ENCODE data around the gene SMPD4.
A peak's percentile ranks its signal among the peaks of the same experiment; 100 is the strongest.
"Not testable (repeated sequence)": the region's sequence is repeated elsewhere in the genome, so short reads cannot be mapped to it uniquely, and the experiment has no call there.

The SMPD4 gene, protein sequence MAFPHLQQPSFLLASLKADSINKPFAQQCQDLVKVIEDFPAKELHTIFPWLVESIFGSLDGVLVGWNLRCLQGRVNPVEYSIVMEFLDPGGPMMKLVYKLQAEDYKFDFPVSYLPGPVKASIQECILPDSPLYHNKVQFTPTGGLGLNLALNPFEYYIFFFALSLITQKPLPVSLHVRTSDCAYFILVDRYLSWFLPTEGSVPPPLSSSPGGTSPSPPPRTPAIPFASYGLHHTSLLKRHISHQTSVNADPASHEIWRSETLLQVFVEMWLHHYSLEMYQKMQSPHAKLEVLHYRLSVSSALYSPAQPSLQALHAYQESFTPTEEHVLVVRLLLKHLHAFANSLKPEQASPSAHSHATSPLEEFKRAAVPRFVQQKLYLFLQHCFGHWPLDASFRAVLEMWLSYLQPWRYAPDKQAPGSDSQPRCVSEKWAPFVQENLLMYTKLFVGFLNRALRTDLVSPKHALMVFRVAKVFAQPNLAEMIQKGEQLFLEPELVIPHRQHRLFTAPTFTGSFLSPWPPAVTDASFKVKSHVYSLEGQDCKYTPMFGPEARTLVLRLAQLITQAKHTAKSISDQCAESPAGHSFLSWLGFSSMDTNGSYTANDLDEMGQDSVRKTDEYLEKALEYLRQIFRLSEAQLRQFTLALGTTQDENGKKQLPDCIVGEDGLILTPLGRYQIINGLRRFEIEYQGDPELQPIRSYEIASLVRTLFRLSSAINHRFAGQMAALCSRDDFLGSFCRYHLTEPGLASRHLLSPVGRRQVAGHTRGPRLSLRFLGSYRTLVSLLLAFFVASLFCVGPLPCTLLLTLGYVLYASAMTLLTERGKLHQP

DNA sequence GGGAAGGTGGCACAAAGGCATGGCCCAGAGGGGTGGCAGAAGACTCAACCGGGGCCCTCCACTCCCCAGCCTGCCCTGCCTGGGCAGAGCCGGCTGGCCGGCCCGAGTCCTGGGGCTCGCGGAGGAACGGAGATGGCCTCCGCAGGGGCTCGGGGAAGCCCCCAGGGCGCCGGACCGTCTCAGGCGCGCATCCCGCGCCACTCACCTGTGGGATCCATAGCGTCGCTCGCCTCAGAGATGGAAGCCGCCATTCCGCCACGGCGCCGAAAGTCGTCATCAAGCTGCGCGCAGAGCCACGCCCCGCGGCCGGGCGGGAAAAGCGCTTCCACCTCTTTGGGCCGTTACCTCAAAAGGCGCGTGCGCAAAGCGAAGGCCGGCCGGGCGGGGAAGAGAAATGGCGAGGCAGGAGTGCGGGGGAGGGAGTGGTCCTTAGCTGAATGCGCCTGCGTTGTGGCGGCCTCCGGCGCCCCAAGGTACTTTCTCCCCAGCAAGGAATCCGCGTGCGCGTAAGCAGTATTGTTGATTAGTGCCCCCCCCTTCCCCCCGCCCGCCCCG lies at the start of gene SMPD4:
Gene SMPD4 (minus strand): TSS at position 278 of the 555 bp plus-strand sequence. CDS start 5,010 bp downstream, outside the sequence.
- peak; percentile 96 for DNase-seq

DNA sequence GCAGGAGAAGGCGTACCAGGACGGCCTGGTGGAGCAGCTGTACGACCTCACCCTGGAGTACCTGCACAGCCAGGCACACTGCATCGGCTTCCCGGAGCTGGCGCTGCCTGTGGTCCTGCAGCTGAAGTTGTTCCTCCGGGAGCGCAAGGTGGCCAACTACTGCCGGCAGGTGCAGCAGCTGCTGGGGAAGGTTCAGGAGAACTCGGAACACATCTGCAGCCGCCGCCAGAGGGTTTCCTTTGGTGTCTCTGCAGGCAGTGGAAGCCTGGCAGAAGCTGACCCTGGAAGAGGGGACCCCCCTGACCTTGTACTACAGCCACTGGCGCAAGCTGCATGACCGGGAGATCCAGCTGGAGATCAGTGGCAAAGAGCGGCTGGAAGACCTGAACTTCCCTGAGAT lies 49.5 kb upstream of the SMPD4 start:
- DNase-seq, result not testable (repeated sequence)

DNA sequence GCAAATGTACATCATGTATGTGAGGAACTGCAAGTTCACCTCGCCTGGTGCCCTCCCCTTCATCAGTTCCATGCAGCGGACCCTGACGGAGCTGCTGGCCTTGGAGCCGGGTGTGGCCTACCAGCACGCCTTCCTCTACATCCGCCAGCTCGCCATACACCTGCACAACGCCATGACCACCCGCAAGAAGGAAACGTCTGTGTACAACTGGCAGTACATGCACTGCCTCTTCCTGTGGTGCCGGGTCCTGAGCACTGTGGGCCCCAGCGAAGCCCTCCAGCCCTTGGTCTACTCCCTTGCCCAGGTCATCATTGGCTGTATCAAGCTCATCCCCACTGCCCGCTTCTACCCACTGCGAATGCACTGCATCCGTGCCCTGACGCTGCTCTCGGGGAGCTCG lies 49.0 kb upstream of the SMPD4 start:
- not testable (repeated sequence) for DNase-seq

DNA sequence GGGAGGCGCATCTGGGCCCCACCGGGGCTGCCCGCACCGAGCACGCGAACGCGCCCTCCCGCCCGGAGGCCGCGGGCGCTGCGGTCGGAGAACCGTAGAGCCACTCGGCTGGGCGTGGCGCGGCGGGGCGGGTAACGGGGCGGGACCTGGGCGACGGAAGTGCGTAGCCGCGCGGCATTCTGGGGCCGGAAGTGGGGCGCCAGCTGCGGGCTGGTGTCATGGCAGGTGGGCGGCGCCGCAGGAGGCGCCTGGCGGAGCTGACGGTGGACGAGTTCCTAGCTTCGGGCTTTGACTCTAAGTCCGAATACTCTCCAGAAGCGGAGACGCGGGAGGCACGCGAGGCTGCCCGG lies 47.7 kb upstream of the SMPD4 start:
- peak; percentile 19 for DNase-seq

DNA sequence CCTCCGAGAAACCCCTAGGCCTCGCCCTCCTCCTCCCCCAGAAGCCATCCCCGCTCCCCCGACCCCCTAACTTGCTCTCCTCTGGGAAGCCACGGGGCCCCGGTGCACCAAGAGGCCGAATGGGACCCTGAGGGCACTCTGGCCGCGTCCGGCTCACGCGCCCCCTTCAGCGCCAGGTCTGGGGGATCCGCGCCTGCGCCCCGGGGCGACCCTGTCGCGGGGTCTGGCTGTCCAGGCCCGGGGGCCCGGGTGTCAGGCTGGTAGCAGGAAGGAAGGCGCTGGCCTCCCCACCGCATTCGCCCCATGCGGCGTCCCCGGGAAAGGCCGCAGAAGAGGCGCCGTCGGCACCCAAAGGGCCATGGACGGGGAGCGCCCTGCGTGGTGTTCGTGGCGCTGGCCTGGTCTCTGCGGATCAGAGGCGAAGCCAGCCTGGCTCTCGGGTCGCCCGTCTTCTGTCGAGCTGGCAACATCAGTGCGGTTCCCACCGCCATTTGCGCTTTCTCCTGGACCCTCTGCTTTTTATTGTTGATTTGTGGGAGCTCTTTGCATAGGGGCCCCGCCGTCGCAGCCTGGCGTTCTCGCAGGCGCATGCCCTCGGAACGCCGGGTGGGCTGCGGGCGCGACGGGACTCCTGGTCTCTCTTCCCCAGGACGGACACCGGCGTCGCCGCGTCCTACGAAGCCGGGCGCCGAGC lies 47.2 kb upstream of the SMPD4 start:
- not testable (repeated sequence) for DNase-seq

DNA sequence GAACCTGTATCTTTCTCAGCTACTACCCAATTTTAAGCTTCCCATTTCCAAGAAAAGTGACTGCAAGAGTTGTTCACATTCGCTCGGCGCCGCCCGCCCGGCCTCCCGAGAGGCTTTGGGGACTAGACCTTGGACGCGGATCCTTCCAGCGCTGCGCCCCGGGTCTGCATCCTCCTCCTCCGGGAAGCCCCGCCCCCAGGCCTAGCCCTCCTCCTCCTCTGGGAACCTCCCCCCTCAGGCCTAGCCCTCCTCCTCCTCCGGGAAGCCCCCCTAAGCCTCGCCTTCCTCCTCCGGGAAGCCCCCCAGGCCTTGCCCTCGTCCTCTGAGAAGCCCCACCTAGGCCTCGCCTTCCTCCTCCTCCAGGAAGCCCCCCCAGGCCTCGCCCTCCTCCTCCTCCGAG lies 46.6 kb upstream of the SMPD4 start:
- not testable (repeated sequence) for DNase-seq

DNA sequence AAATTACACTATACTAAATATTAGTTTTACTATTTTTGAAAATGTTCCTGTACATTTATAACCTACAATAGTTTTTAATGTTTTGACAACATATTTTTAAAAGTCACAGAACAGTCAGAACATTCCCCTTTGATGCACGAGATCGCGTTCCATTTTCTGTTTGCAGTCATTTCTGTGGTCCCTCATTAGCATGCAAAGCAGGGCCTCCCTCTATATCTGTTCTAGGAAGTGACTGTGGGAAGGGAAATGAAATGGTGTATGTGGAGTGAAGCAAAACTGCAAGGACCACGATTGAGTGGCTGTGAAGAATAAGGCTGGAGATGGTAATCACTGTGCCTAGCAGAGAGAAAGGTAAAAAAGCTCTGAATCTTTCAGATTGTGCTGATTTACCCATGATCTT lies 41.1 kb upstream of the SMPD4 start:
- not testable (repeated sequence) for DNase-seq

DNA sequence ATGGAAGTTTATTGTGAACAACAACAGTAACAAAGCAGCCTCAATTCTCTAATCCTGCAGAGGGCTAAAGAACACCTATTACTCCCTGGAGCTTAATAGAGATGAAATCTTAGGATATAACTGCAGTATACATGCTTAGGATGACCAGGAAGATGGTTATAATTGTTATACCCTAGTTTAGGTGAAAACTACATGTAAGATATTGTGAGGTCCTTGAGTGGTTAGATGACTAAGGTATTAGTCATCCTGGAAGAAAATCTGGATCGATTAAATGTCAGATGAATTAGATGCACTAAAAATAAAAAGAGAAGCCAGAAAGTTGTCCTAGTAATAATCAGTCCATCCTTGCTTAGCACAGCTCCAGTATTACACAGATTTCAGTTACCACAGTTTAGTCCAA lies 39.1 kb upstream of the SMPD4 start:
- DNase-seq, result not testable (repeated sequence)

DNA sequence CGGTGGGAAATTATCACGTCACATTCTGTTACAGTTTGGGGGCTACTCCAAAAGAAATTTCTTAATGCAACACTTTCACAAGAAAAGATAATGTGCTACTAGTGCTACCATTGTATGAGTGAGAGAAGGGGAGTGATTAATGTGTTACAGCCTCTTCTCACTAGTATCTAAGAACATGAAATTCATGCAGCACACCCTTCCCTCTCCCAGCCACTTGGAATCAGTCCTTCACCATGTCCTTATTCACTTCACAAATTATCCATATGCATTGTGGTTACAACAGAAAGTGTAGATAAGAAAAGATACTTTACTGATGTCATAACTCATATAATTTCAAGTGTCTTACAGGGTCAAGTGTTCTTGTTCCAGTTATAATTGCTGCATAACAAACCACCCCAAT lies 37.7 kb upstream of the SMPD4 start:
- DNase-seq, result not testable (repeated sequence)

DNA sequence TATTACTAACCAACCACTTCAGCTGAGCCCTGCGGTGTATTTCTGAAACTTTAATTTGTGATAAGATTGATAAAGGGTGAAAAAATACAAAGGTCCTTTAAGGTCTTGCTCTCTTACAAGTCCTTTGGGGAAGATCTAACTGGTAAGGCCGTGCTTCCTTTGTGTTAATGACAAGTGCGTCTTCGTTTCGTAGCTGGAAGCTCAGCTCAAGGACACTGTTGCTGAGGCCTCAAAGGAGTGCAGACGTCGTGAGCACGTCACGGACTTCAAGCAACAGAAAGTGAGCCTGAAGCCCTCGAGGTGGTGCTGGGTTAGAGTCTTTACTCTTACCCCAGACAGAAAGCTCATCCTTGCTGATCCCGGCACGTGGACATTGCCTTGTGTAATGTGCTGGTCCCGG lies 25.6 kb upstream of the SMPD4 start:
- not testable (repeated sequence) for DNase-seq

DNA sequence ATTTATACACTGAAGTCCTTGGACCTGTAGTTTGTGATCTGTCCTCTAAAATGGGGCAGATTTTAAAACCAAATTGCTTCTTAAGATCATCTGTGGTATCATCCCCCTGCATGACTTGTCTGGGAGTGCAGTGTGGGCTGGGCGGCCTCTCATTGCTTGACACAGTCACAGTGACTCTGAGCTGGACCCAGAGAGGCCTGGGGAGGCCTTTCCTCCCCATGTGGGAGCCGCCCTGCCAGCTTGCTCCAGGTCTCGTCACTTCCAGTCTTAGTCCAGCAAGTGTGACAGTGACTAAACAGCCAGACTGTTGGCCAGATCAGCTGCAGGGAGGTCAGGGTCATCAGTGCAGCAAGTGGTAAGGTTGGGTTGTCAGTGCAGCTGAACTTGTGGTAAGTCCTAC lies 21.7 kb upstream of the SMPD4 start:
- DNase-seq, result not testable (repeated sequence)

DNA sequence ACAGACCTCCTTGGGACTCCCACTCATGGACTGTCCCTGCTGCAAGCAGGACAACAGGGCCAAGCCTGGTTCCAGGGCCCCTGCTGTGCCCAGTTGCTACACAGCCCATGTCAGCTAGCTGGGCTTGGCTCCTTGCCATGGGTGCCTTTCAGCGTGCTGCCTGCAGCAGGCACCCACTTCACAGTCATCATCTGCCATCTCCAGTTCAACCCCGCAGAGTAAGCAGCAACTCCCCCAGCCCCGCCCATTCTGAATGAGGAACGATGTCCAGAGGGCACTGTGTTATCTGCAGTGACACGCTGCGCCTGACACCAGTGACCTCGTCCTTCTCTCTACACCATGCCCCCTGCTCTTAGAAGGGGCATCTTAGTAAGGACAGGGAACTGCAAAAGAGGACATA lies 21.1 kb upstream of the SMPD4 start:
- peak; percentile 70 for DNase-seq

DNA sequence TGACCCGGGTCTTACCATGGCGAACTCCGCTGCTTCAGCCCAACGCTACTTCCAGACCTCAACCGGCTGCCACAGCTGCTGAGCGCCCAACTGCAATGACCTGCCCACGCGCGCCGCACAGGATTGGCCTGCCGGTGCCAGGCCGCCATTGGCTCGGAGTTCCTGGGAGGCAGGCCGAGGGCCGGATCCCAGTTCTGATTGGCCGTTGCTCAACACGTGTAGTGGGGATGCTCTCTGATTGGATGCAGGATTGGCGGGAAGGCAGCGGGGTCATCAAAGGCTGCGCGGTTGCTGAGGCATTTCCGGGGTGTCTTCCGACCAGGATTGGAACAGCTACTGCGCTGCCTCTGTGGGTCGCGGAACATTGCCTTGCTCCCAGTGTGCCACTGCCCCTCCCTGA lies 16.9 kb upstream of the SMPD4 start, which contains the start of gene TUBA3E:
Gene TUBA3E (minus strand): TSS at position 97 of the 400 bp plus-strand sequence. CDS start 79 bp downstream, at position 18.
- no peak for DNase-seq

DNA sequence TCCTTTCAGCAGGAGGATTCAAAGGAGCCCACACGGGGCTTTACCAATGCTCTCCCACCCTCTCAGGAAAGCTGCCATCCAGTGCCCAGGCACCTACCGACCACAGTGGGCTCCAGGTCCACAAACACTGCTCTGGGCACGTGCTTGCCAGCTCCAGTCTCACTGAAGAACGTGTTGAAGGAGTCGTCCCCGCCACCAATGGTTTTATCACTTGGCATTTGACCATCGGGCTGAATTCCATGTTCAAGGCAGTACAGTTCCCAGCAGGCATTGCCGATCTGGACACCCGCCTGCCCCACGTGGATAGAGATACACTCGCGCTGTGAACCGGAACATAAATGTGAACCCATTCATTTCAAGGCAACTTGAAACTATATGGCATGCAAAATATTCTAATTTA lies 14.7 kb upstream of the SMPD4 start:
- not testable (repeated sequence) for DNase-seq

DNA sequence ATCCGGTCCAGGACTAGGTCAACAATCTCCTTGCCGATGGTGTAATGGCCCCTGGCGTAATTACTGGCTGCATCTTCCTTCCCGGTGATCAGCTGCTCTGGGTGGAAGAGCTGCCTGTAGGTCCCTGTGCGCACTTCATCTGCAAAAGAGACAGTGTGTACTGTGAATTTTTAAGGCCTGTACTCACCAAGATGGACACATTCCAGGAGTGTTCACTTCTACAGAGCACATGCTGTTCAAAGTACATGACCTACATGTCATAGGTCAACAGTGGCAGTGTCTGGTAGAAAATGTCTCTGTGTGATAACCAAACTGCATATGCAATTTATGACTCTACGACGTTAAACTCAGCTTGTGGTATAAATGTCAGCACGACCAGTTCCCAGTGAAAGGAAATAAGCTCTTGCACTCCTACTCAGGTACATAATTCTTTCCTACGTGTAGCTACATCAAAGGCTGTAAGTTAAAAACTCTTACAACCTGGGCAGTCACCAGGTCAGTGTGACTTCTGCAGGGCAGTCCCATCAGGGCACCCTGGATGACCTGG lies 13.8 kb upstream of the SMPD4 start:
- DNase-seq, result not testable (repeated sequence)

DNA sequence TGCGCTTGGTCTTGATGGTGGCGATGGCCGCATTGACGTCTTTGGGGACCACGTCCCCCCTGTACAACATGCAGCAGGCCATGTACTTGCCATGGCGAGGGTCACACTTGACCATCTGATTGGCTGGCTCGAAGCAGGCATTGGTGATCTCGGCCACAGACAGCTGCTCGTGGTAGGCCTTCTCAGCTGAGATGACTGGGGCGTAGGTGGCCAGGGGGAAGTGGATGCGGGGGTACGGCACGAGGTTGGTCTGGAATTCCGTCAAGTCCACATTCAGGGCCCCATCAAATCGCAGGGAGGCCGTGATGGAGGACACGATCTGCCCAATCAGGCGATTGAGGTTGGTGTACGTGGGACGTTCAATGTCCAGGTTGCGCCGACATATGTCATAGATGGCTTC lies 12.4 kb upstream of the SMPD4 start:
- DNase-seq, result not testable (repeated sequence)

DNA sequence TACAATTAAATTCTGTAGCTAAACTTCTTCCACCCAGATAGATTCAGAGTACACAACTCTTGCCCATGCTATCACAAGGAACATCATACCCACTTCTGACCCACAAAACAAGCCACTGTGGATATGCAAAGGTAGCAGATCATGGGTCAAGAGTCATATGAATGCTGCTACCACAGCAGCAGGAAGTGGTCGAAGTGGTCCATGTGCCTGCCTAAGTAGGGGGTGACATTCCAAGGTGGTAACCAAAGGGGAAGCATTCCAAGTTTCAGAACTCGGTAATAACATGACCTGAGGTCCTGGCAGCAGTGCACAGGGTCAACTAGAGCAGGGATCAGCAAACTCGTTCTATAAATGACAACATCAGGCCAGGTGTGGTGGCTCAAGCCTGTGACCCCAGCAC lies 11.0 kb upstream of the SMPD4 start:
- not testable (repeated sequence) for DNase-seq

DNA sequence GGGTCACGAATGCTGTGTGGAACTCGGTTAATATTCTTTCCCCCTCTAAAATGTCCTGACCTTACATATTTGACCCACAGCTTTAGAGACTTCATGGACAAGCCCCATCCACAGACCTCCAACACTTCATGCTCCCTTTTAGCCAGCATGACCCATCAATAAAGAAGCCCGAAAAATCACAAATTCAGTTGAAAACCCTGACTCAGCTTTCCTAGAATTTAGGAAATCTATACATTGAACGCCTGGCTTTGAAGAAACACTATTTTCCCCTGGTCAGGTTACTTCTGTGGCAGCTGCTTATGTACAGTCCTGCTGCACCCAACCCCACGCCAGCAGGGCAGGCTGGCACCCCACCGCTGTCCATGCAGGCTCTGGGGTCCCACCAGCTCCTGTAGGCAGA lies 9.9 kb upstream of the SMPD4 start:
- not testable (repeated sequence) for DNase-seq

DNA sequence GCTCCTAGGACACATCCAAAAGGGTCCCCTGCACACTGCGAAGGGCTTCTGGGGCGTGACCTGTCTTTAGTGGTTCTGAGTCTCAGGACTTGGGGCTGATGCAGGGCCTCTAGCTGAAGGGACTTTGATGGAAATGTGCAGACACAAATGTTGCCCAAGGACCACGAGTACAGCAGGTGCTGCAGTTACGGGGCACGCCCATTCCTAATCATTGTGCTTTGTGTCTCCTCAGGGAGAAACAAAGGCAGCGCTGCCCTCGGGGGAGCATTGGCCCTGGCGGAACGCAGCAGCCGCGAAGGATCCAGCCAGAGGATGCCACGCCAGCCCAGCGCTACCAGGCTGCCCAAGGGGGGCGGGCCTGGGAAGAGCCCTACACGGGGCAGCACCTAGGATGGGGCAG lies 8.8 kb upstream of the SMPD4 start:
- no peak for DNase-seq

DNA sequence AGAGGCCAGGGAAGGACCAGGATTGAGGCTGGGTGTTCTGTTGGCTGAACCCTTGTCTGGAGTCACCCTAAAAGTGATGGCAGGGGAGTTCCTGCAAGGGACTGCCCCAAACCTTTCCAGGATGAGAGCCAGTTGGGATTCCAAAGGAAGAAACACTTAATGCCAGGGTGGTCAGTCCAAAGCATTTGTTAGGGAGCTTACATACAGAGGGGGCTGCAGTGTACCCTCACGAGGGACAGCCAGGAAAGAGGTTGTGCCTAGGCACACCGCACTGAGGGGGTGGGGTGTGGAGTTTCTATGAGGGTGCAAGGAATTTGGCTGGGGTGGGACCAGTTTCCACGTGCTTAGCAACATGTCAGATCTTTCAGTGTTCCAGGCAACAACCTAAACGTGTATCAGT lies 7.6 kb upstream of the SMPD4 start:
- not testable (repeated sequence) for DNase-seq

DNA sequence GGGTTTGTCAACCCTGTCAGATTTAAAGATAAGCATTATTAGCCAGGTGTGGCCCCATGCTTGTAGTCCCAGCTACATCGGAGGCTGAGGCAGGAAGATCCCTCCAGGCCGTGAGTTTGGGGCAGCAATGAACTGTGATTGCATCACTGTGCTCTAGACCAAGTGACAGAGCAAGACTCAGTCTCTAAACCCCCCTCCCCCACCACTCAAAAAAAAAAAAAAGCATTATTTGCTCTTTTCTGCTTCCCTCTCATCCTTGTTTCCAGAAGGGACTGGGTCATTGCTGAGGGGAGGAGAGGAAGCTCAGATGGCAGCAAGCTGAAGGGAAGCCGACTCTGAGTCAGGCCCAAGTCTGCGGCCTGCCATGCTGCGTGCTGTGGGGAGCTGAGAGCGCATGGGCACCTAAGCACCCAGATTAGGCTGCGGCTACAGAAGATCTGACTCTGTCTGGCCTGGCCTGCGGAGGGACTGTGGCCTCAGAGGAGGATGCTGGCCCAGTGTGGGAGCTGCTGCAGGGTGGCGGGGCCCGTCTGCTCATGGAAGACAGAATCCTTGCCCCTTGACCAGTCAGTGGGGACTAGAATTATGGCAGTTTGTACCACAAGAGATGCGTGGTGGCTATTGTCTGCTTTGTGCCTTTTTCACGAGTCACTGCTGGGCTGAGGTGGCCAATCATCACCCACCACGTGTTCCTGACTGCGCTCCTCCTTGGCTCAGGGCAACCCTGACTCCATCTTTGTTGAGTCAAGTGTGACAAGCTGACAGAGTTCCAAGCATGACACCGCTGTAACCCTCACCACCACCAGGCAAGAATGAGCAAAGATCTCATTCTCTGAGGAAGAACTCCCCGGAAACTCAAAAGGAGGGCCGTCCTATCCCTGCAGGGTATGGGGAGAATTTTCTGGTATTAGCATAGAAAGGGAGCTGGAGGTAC lies 6.7 kb upstream of the SMPD4 start:
- not testable (repeated sequence) for DNase-seq
